WTC11 (cell line): ENCODE results near the gene MDGA2. TPM values are rescaled to one million over a fixed set of nuclear protein-coding genes. Genes with fewer than 3 reads are reported as not detected.

Experiments used
- ATAC-seq: fragments of 200-7000 bp; cut with Tn5 transposase; 2 replicates; pipeline ENCODE4 v1.10.0; 2021; ENCODE audit warnings: mild to moderate bottlenecking, moderate library complexity
- CTCF ChIA-PET: fragments of 300-600 bp; sonication (Branson Sonifier 250); formaldehyde crosslinking; loops from one replicate; lab custom pipeline; 2021; ENCODE audit warnings: antibody characterized with exemption; lab: Charles Lee
- POLR2A ChIA-PET: fragments of 350-600 bp; sonication (Branson Sonifier 250); formaldehyde crosslinking; loops from one replicate; lab custom pipeline; 2021; ENCODE audit warnings: antibody characterized with exemption; lab: Charles Lee
- DNase-seq: peaks from one replicate; pipeline ENCODE4 v3.0.0; 2021; ENCODE audit warnings: low spot score
- H3K27ac Mint-ChIP-seq: 2 replicates; pipeline ENCODE4 v1.8.0; 2021; ENCODE audit warnings: mixed read lengths
- H3K27me3 Mint-ChIP-seq: 2 replicates; pipeline ENCODE4 v1.8.0; 2021; ENCODE audit warnings: low read depth, mild to moderate bottlenecking, moderate library complexity, mixed read lengths
- H3K36me3 Mint-ChIP-seq: 2 replicates; pipeline ENCODE4 v1.8.0; 2021; ENCODE audit warnings: mixed read lengths
- H3K4me1 Mint-ChIP-seq: 2 replicates; pipeline ENCODE4 v1.8.0; 2022; ENCODE audit warnings: mixed read lengths
- H3K4me3 Mint-ChIP-seq: 2 replicates; pipeline ENCODE4 v1.8.0; 2021; ENCODE audit warnings: mild to moderate bottlenecking, moderate library complexity, mixed read lengths
- H3K9me3 Mint-ChIP-seq: 2 replicates; pipeline ENCODE4 v1.8.0; 2021; ENCODE audit warnings: mixed read lengths
- ARID4B ChIP-seq: sonication (generic); formaldehyde crosslinking; IDR thresholded peaks from 2 replicates; pipeline ENCODE4 v1.8.0; 2023; ENCODE audit warnings: missing genetic modification reagents, mild to moderate bottlenecking, borderline replicate concordance
- ATF1 ChIP-seq: sonication (generic); formaldehyde crosslinking; IDR thresholded peaks from 2 replicates; pipeline ENCODE4 v1.8.1; 2023; ENCODE audit warnings: mild to moderate bottlenecking, moderate library complexity, missing genetic modification reagents
- CDX4 ChIP-seq: fragments of 250-450 bp; sonication (Bioruptor Pico); IDR thresholded peaks from 2 replicates; pipeline ENCODE4 v1.9.0; 2021; ENCODE audit warnings: moderate library complexity, mild to moderate bottlenecking, inconsistent platforms, borderline replicate concordance
- CREM ChIP-seq: sonication (generic); formaldehyde crosslinking; IDR thresholded peaks from 2 replicates; pipeline ENCODE4 v1.8.1; 2022; ENCODE audit warnings: mild to moderate bottlenecking, missing genetic modification reagents, moderate library complexity
- FOXP1 ChIP-seq: sonication (generic); formaldehyde crosslinking; IDR thresholded peaks from 2 replicates; pipeline ENCODE4 v1.8.0; 2022; ENCODE audit warnings: missing genetic modification reagents, mild to moderate bottlenecking, moderate library complexity, borderline replicate concordance
- IRF1 ChIP-seq: sonication (generic); formaldehyde crosslinking; IDR thresholded peaks from 2 replicates; pipeline ENCODE4 v1.8.0; 2023; ENCODE audit warnings: missing genetic modification reagents
- MAX ChIP-seq: sonication (generic); formaldehyde crosslinking; IDR thresholded peaks from 2 replicates; pipeline ENCODE4 v1.8.0; 2022; ENCODE audit warnings: mild to moderate bottlenecking, missing genetic modification reagents
- NR2C2 ChIP-seq: sonication (generic); formaldehyde crosslinking; IDR thresholded peaks from 2 replicates; pipeline ENCODE4 v1.8.0; 2022; ENCODE audit warnings: mild to moderate bottlenecking, missing genetic modification reagents
- SP1 ChIP-seq: sonication (generic); formaldehyde crosslinking; conservative IDR thresholded peaks from 2 replicates; pipeline ENCODE4 v1.8.1; 2022; ENCODE audit warnings: missing genetic modification reagents
- USF1 ChIP-seq: sonication (generic); formaldehyde crosslinking; IDR thresholded peaks from 2 replicates; pipeline ENCODE4 v1.8.0; 2022; ENCODE audit warnings: mild to moderate bottlenecking, missing genetic modification reagents
- ZBTB21 ChIP-seq: sonication (generic); formaldehyde crosslinking; IDR thresholded peaks from 2 replicates; pipeline ENCODE4 v1.8.1; 2023; ENCODE audit warnings: mild to moderate bottlenecking, missing genetic modification reagents, borderline replicate concordance
- ZNF281 ChIP-seq: sonication (generic); formaldehyde crosslinking; IDR thresholded peaks from 2 replicates; pipeline ENCODE4 v1.8.0; 2023; ENCODE audit warnings: mild to moderate bottlenecking, missing genetic modification reagents
- ZNF317 ChIP-seq: sonication (generic); formaldehyde crosslinking; IDR thresholded peaks from 2 replicates; pipeline ENCODE4 v1.8.1; 2023; ENCODE audit warnings: low read depth, mild to moderate bottlenecking, moderate library complexity, missing genetic modification reagents, borderline replicate concordance
- ZNF416 ChIP-seq: fragments of 250-450 bp; sonication (Bioruptor Pico); IDR thresholded peaks from 2 replicates; pipeline ENCODE4 v1.9.0; 2021; ENCODE audit warnings: mild to moderate bottlenecking, inconsistent platforms
- ZNF425 ChIP-seq: fragments of 250-450 bp; sonication (Bioruptor Pico); conservative IDR thresholded peaks from 2 replicates; pipeline ENCODE4 v1.9.0; 2021; ENCODE audit warnings: mild to moderate bottlenecking
- ZNF512 ChIP-seq: sonication (generic); formaldehyde crosslinking; IDR thresholded peaks from 2 replicates; pipeline ENCODE4 v1.8.1; 2022; ENCODE audit warnings: missing genetic modification reagents, borderline replicate concordance
- total RNA-seq: library from RNA; stranded (reverse); gene quantifications from 3 replicates; pipeline ENCODE4 v1.2.3, GENCODE V29; 2021

MDGA2 gene
- total RNA-seq, 1 experiment from 2014 or later: 4.9 TPM

GRCh38 chr14:47435331-47435965 lies 240.0 kb downstream of the MDGA2 start:
- Mint-ChIP-seq H3K9me3 (peaks cover 11% of the 10 kb centered on the region; the same call in 1 of the 2 replicates), H3K4me1 (peaks cover 45% of the 10 kb centered on the region), H3K36me3 (0 out of 2 replicates have a peak, but pooled peaks cover 3% of the 10 kb centered on the region), H3K27me3 (no peaks in the 10 kb centered on the region; the same call in 1 of the 2 replicates), H3K4me3 (no peak overlapping the region), H3K27ac (no peak overlapping the region)
- ChIA-PET CTCF (no interaction called here), POLR2A (no interaction called here)
- no peak for ATAC-seq
- TF ChIP-seq ZNF317 (CRISPR knock-in tag): no peak
- TF ChIP-seq ZNF512 (CRISPR knock-in tag): no peak
- no peak for TF ChIP-seq NR2C2 (CRISPR knock-in tag)
- no peak for TF ChIP-seq CREM (CRISPR knock-in tag)
- no peak for TF ChIP-seq ZNF416 (CRISPR knock-in tag)
- TF ChIP-seq ZBTB21: no peak
- no peak for TF ChIP-seq IRF1 (CRISPR knock-in tag)
- no peak for TF ChIP-seq FOXP1 (CRISPR knock-in tag)
- no peak for TF ChIP-seq ARID4B (CRISPR knock-in tag)
- no peak for TF ChIP-seq CDX4 (CRISPR knock-in tag)
- no peak for TF ChIP-seq MAX (CRISPR knock-in tag)
- no peak for TF ChIP-seq ATF1 (CRISPR knock-in tag)
- no peak for TF ChIP-seq ZNF425 (CRISPR knock-in tag)
- TF ChIP-seq SP1 (CRISPR knock-in tag): no peak
- no peak for TF ChIP-seq USF1 (CRISPR knock-in tag)
- TF ChIP-seq ZNF281: no peak
- DNase-seq: no peak
